ENCODE data around the gene CTNNBIP1. TPM values are rescaled to one million over a fixed set of nuclear protein-coding genes. Genes with fewer than 3 reads are reported as not detected.

CTNNBIP1 gene
- total and polyA plus RNA-seq, 4 donors: 6.7 to 10.6 (median 9.6) TPM

- TF ChIP-seq RAD21 (IDR thresholded peaks at IDR 0.05): no peak
- no peak for TF ChIP-seq MAX (IDR thresholded peaks at IDR 0.05)
These were observed 74.1 kb downstream of the CTNNBIP1 start (continued) for GRCh38 chr1:9835758-9836631.

GRCh38 chr1:9835404-9835757, 74.7 kb downstream of the CTNNBIP1 start:
- no peaks in the 10 kb centered on the region for H3K9me3 ChIP-seq (ENCODE audit: control insufficient read depth in 4 of 4, low read length in 3 of 4)
- H3K4me3 ChIP-seq (ENCODE audit: low read depth in 1 of 3, low read length in 3 of 3): no peak overlapping the region
- no peak overlapping the region for H3K27ac ChIP-seq (ENCODE audit: low read depth in 1 of 2, low read length in 2 of 2)
- no peak overlapping the region for H3K9ac ChIP-seq (ENCODE audit: low read depth in 1 of 2, low read length in 2 of 2)
- H3K36me3 ChIP-seq (ENCODE audit: control insufficient read depth in 4 of 4, insufficient read depth in 3 of 4, low read depth in 1 of 4, low read length in 3 of 4): no peaks in the 10 kb centered on the region
- peaks cover 0 to 4% (median 0%) of the 10 kb centered on the region in 4 donors for H3K4me1 ChIP-seq (ENCODE audit: control insufficient read depth in 4 of 4, insufficient read depth in 4 of 4, low read length in 3 of 4)
- no peak for DNase-seq (ENCODE audit: low spot score)
- TF ChIP-seq GABPA (IDR thresholded peaks at IDR 0.05 in 1 of 2, conservative IDR thresholded peaks at IDR 0.05 in 1 of 2) (no peak), HNF4G (IDR thresholded peaks at IDR 0.05) (no peak), REST (IDR thresholded peaks at IDR 0.05) (no peak), FOXA1 (IDR thresholded peaks at IDR 0.05) (no peak)
- 52% methylated on average over 9 of the region's 9 CpGs for WGBS
- no peaks in the 10 kb centered on the region for H3K27me3 ChIP-seq (ENCODE audit: control insufficient read depth in 4 of 4, insufficient read depth in 4 of 4, low read length in 3 of 4)

- Histone ChIP-seq H3K27ac (ENCODE audit: low read depth in 1 of 2, low read length in 2 of 2) (no peak overlapping the region), H3K9me3 (ENCODE audit: control insufficient read depth in 4 of 4, low read length in 3 of 4) (no peaks in the 10 kb centered on the region), H3K27me3 (ENCODE audit: control insufficient read depth in 4 of 4, insufficient read depth in 4 of 4, low read length in 3 of 4) (no peaks in the 10 kb centered on the region), H3K36me3 (ENCODE audit: control insufficient read depth in 4 of 4, insufficient read depth in 3 of 4, low read depth in 1 of 4, low read length in 3 of 4) (no peaks in the 10 kb centered on the region), H3K4me3 (ENCODE audit: low read depth in 1 of 3, low read length in 3 of 3) (no peak overlapping the region), H3K9ac (ENCODE audit: low read depth in 1 of 2, low read length in 2 of 2) (no peak overlapping the region), H3K4me1 (ENCODE audit: control insufficient read depth in 4 of 4, insufficient read depth in 4 of 4, low read length in 3 of 4) (peaks cover 0 to 4% (median 0%) of the 10 kb centered on the region in 4 donors)
- 80% methylated on average over 3 of the region's 3 CpGs for WGBS
- no peak for TF ChIP-seq REST (IDR thresholded peaks at IDR 0.05)
- no peak for TF ChIP-seq ZBTB33 (IDR thresholded peaks at IDR 0.05)
- no peak for TF ChIP-seq SP1 (IDR thresholded peaks at IDR 0.05)
- TF ChIP-seq RAD21 (IDR thresholded peaks at IDR 0.05): no peak
- no peak for TF ChIP-seq NR2F2 (IDR thresholded peaks at IDR 0.05)
- no peak for TF ChIP-seq FOXA2 (IDR thresholded peaks at IDR 0.05)
- no peak for TF ChIP-seq HNF4G (IDR thresholded peaks at IDR 0.05)
- no peak for TF ChIP-seq MAX (IDR thresholded peaks at IDR 0.05)
- no peak for TF ChIP-seq YY1 (IDR thresholded peaks at IDR 0.05)
- TF ChIP-seq FOXA1 (IDR thresholded peaks at IDR 0.05): no peak
- TF ChIP-seq GABPA (IDR thresholded peaks at IDR 0.05 in 1 of 2, conservative IDR thresholded peaks at IDR 0.05 in 1 of 2): no peak
- TF ChIP-seq TAF1 (conservative IDR thresholded peaks at IDR 0.05): no peak
- TF ChIP-seq CTCF (IDR thresholded peaks at IDR 0.05; ENCODE audit: low read depth, low read length, missing input control): no peak
- TF ChIP-seq EGR1 (IDR thresholded peaks at IDR 0.05; ENCODE audit: low read depth in 2 of 2): no peak
- no peak for TF ChIP-seq RXRA (IDR thresholded peaks at IDR 0.05)
- no peak for TF ChIP-seq ATF3 (IDR thresholded peaks at IDR 0.05)
- TF ChIP-seq HNF4A (conservative IDR thresholded peaks at IDR 0.05): no peak
- TF ChIP-seq JUND (IDR thresholded peaks at IDR 0.05): no peak
- DNase-seq (ENCODE audit: low spot score): no peak
These were observed 76.4 kb downstream of the CTNNBIP1 start for GRCh38 chr1:9833632-9834031.

Data from liver (tissue), 9 donors.